Ishikawa (cell line): ENCODE data around the gene PDS5A.

Experiments used
- CEBPB ChIP-seq: IDR thresholded peaks from 2 replicates; pipeline ENCODE4 v1.6.1; 2012
- CREB1 ChIP-seq: IDR thresholded peaks from 2 replicates; pipeline ENCODE4 v1.6.1; 2012; ENCODE audit warnings: low read depth
- EGR1 ChIP-seq: IDR thresholded peaks from 2 replicates; pipeline ENCODE4 v1.6.1; 2012
- EP300 ChIP-seq: IDR thresholded peaks from 2 replicates; pipeline ENCODE4 v1.6.1; 2012; ENCODE audit warnings: borderline replicate concordance
- FOXM1 ChIP-seq: IDR thresholded peaks from 2 replicates; pipeline ENCODE4 v1.6.1; 2012; ENCODE audit warnings: low read depth, borderline replicate concordance
- MAX ChIP-seq: IDR thresholded peaks from 2 replicates; pipeline ENCODE4 v1.6.1; 2012
- NFIC ChIP-seq: IDR thresholded peaks from 2 replicates; pipeline ENCODE4 v1.6.1; 2012
- RAD21 ChIP-seq: IDR thresholded peaks from 2 replicates; pipeline ENCODE4 v1.6.1; 2012; ENCODE audit warnings: low read depth
- REST ChIP-seq: IDR thresholded peaks from 2 replicates; pipeline ENCODE4 v1.6.1; 2012; ENCODE audit warnings: low read depth, mild to moderate bottlenecking
- TAF1 ChIP-seq: IDR thresholded peaks from 2 replicates; pipeline ENCODE4 v1.6.1; 2012; ENCODE audit warnings: low read depth, mild to moderate bottlenecking
- TCF12 ChIP-seq: IDR thresholded peaks from 2 replicates; pipeline ENCODE4 v1.6.1; 2012; ENCODE audit warnings: low read depth
- TEAD4 ChIP-seq: IDR thresholded peaks from 2 replicates; pipeline ENCODE4 v1.6.1; 2012
- YY1 ChIP-seq: IDR thresholded peaks from 2 replicates; pipeline ENCODE4 v1.6.1; 2012; ENCODE audit warnings: low read depth
- ZBTB7A ChIP-seq: IDR thresholded peaks from 2 replicates; pipeline ENCODE4 v1.6.1; 2012; ENCODE audit warnings: low read depth
- TF ChIP-seq, protein P1 (sequence below): IDR thresholded peaks from 2 replicates; pipeline ENCODE4 v1.6.1; 2012

Gene PDS5A

DNA sequence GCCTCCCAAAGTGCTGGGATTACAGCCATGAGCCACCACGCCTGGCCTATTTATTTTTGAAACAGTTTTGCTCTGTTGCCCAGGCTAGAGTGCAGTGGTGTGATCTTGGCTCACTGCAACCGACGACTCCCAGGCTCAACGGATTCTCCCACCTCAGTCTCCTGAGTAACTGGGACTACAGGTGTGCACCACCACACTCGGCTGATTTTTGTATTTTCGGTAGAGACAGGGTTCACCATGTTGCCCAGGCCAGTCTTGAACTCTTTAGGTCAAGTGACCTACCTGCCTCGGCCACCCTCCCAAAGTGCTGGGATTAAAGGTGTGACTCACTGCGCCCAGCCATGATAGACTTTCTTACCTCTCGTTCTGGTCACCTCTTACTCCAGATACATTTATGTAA, 155.8 kb downstream of the PDS5A start:
- TF ChIP-seq, protein P1, sequence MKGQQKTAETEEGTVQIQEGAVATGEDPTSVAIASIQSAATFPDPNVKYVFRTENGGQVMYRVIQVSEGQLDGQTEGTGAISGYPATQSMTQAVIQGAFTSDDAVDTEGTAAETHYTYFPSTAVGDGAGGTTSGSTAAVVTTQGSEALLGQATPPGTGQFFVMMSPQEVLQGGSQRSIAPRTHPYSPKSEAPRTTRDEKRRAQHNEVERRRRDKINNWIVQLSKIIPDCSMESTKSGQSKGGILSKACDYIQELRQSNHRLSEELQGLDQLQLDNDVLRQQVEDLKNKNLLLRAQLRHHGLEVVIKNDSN, result no peak
- TF ChIP-seq RAD21 (no peak), EP300 (no peak), TAF1 (no peak), TCF12 (no peak), ZBTB7A (no peak), REST (no peak), MAX (no peak), EGR1 (no peak), NFIC (no peak), CREB1 (no peak), FOXM1 (no peak), YY1 (no peak), TEAD4 (no peak)

GRCh38 chr4:39820186-39820585, 157.5 kb downstream of the PDS5A start:
- TF ChIP-seq REST (no peak), CEBPB (no peak), ZBTB7A (no peak), EP300 (no peak), MAX (no peak), EGR1 (no peak), TAF1 (no peak), TEAD4 (no peak), CREB1 (no peak), NFIC (no peak), FOXM1 (no peak), TCF12 (no peak), RAD21 (no peak), YY1 (no peak)
- TF ChIP-seq, protein P1, result no peak

DNA sequence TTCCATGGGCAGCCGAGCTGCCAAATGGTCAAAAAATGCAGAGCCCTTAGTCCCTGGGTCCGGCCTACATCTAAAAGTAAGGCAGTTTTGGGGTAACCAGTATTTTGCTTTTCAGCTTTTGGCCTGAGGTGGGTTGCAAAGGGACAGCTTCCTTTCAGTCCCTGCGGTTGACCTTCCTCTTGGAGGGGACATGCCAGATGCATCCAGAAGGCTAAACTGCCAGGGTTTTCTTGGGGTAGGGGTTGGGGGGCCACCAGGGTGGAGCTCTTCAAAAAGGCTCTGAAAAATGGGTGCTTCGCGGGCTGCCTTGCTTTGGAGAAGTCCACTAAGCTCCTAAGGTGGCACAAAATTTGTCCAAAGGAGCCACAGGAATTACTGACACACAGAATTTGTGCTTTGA, 159.1 kb downstream of the PDS5A start:
- no peak for TF ChIP-seq FOXM1
- TF ChIP-seq TCF12, result no peak
- TF ChIP-seq TEAD4, result no peak
- no peak for TF ChIP-seq TAF1
- TF ChIP-seq EGR1, result no peak
- TF ChIP-seq MAX, result no peak
- TF ChIP-seq REST, result no peak
- TF ChIP-seq YY1, result no peak
- no peak for TF ChIP-seq NFIC
- TF ChIP-seq ZBTB7A, result no peak
- no peak for TF ChIP-seq RAD21

- TF ChIP-seq MAX, result no peak
- TF ChIP-seq TAF1, result no peak
- TF ChIP-seq YY1, result no peak
- no peak for TF ChIP-seq TEAD4
- no peak for TF ChIP-seq NFIC
- no peak for TF ChIP-seq CREB1
- TF ChIP-seq, protein P1, result no peak
- no peak for TF ChIP-seq ZBTB7A
- no peak for TF ChIP-seq EP300
- TF ChIP-seq REST, result no peak
- TF ChIP-seq CEBPB, result no peak
- TF ChIP-seq RAD21, result no peak
- no peak for TF ChIP-seq EGR1
- no peak for TF ChIP-seq TCF12
- no peak for TF ChIP-seq FOXM1
Observed at GRCh38 chr4:39814403-39815185, 163.1 kb downstream of the PDS5A start.
